T-cell (primary cell): Measurements from ENCODE around the gene TP53BP1. TPM values are rescaled to one million over a fixed set of nuclear protein-coding genes. Genes with fewer than 3 reads are reported as not detected.

ENCODE experiments used
- ATAC-seq, 4 experiments: fragments of 200-7000 bp in 3 of 4; fragments of 150-1000 bp in 1 of 4; cut with Tn5 transposase; replicated peaks in 1 of 4; 1 replicate in 3 of 4; 2 replicates in 1 of 4; pipeline ENCODE4 v1.10.0; 2021; ENCODE audit warnings: moderate library complexity in 3 of 4, mild to moderate bottlenecking in 2 of 4, moderate number of reproducible peaks in 1 of 4
- CTCF ChIA-PET, 2 donors: fragments of 300-600 bp; sonication (Branson Sonifier 250); formaldehyde crosslinking; loops; one replicate each; lab custom pipeline; 2022; ENCODE audit warnings: antibody characterized with exemption in 2 of 2; lab: Charles Lee
- POLR2A ChIA-PET, 2 donors: fragments of 300-600 bp; sonication (Branson Sonifier 250); formaldehyde crosslinking; loops; one replicate each; lab custom pipeline; 2022; ENCODE audit warnings: antibody characterized with exemption in 2 of 2; lab: Charles Lee
- DNase-seq, 35 experiments: peaks; one replicate each; pipeline versions ENCODE4 v3.0.0 to v3.0.0-alpha.2; 2013 to 2023
- H3K27ac ChIP-seq: one replicate; pipeline ENCODE4 v1.5.1; 2013; ENCODE audit warnings: low read length
- H3K27me3 ChIP-seq, 2 experiments: replicated peaks in 1 of 2; 1 replicate in 1 of 2; 2 replicates in 1 of 2; pipeline versions ENCODE4 v1.6.1 to v1.7.0; 2013; ENCODE audit warnings: low read length in 1 of 2, mixed read lengths in 1 of 2; ENCODE audit not compliant: control insufficient read depth in 2 of 2, insufficient read depth in 2 of 2; ENCODE audit errors: extremely low read depth in 1 of 2
- H3K36me3 ChIP-seq, 2 donors: 1 replicate in 1 of 2; 2 replicates in 1 of 2; pipeline versions ENCODE4 v1.6.1 to v1.7.0; 2013; ENCODE audit warnings: low read length in 1 of 2; ENCODE audit not compliant: control insufficient read depth in 2 of 2, insufficient read depth in 1 of 2; ENCODE audit errors: extremely low read depth in 1 of 2
- H3K4me1 ChIP-seq, 2 experiments: 1 replicate in 1 of 2; 2 replicates in 1 of 2; pipeline versions ENCODE4 v1.6.1 to v1.7.0; 2013; ENCODE audit warnings: low read length in 2 of 2, mixed read lengths in 1 of 2; ENCODE audit not compliant: insufficient read depth in 2 of 2, control insufficient read depth in 1 of 2; ENCODE audit errors: extremely low read depth in 1 of 2
- H3K4me3 ChIP-seq, 2 donors: 1 replicate in 1 of 2; 2 replicates in 1 of 2; pipeline versions ENCODE4 v1.5.1 to v1.7.0; 2013; ENCODE audit warnings: mild to moderate bottlenecking in 2 of 2, low read length in 1 of 2, moderate library complexity in 1 of 2; ENCODE audit not compliant: control insufficient read depth in 1 of 2; ENCODE audit errors: extremely low read depth in 1 of 2
- H3K9me3 ChIP-seq: 2 replicates; pipeline ENCODE4 v1.7.0; 2013
- H3K27ac Mint-ChIP-seq, 2 donors: one replicate each; pipeline ENCODE4 v1.8.0; 2020 to 2021; ENCODE audit warnings: mild to moderate bottlenecking in 2 of 2, mixed read lengths in 2 of 2
- H3K27me3 Mint-ChIP-seq, 2 donors: one replicate each; pipeline ENCODE4 v1.8.0; 2021 to 2022; ENCODE audit warnings: mixed read lengths in 2 of 2
- H3K36me3 Mint-ChIP-seq: one replicate; pipeline ENCODE4 v1.8.0; 2021; ENCODE audit warnings: mixed read lengths
- H3K4me1 Mint-ChIP-seq, 3 donors: one replicate each; pipeline ENCODE4 v1.8.0; 2020 to 2022; ENCODE audit warnings: mixed read lengths in 3 of 3, mild to moderate bottlenecking in 1 of 3
- H3K4me3 Mint-ChIP-seq, 3 donors: one replicate each; pipeline ENCODE4 v1.8.0; 2020 to 2022; ENCODE audit warnings: mild to moderate bottlenecking in 3 of 3, mixed read lengths in 3 of 3, moderate library complexity in 3 of 3
- H3K9me3 Mint-ChIP-seq, 3 donors: one replicate each; pipeline ENCODE4 v1.8.0; 2020 to 2022; ENCODE audit warnings: mixed read lengths in 3 of 3
- WGBS: methylation state at CpG from one replicate; pipeline ENCODE4 v1.1.5; 2013; ENCODE audit warnings: missing lambda C conversion rate; ENCODE audit not compliant: insufficient coverage; 5-methylcytosine and 5-hydroxymethylcytosine counted together
- total RNA-seq, 35 experiments: library from RNA in 6 of 35; stranded (reverse) in 6 of 35; fragments of 120-200 nt in 1 of 35; gene quantifications; one replicate each; pipeline versions ENCODE4 v1.2.1 to v1.2.4 and lab custom pipeline; 2013 to 2026

TP53BP1 gene
- total RNA-seq, 5 donors from 2014 or later (not counting 1 experiment from before 2014, with no cell fraction given): 26.8 to 41.8 (median 35.1) TPM

- Mint-ChIP-seq H3K27ac (no peak overlapping the region), H3K4me3 (no peak overlapping the region), H3K4me1 (peaks cover 27 to 39% (median 29%) of the 10 kb centered on the region in 3 donors), H3K27me3 (no peaks in the 10 kb centered on the region), H3K9me3 (no peaks in the 10 kb centered on the region), H3K36me3 (peaks cover 28% of the 10 kb centered on the region)
- no peak overlapping the region for H3K4me3 ChIP-seq
- ChIA-PET CTCF (interaction anchor here (0.5 to 1.2 kb wide), 7 partner anchors 14 to 1170 kb away, joined by 3 to 8 read pairs (median 3); partner anchors contain the start of gene TP53BP1 (in 1 of the 2)), POLR2A (no interaction called here)
- WGBS: 82% methylated on average over 4 of the region's 13 CpGs
- H3K4me1 ChIP-seq: peaks cover 11 to 13% of the 10 kb centered on the region in 2 experiments
- H3K36me3 ChIP-seq: peaks cover 4 to 20% of the 10 kb centered on the region in 2 donors
- H3K27ac ChIP-seq: no peak overlapping the region
- ATAC-seq: peak in 3 of 4 experiments; percentile 50 to 71 (median 57)
- no peaks in the 10 kb centered on the region for H3K27me3 ChIP-seq
- no peaks in the 10 kb centered on the region for H3K9me3 ChIP-seq
- peak in 20 of 35 experiments; percentile 4 to 60 (median 20) for DNase-seq
These were observed 116.8 kb downstream of the TP53BP1 start for GRCh38 chr15:43376017-43376705.

- Histone ChIP-seq H3K27ac (peak within 1 kb of the TSS; percentile 56), H3K27me3 (no peaks in the 10 kb centered on the region), H3K4me1 (peaks cover 17 to 26% of the 10 kb centered on the region in 2 experiments), H3K9me3 (peaks cover 3% of the 10 kb centered on the region), H3K36me3 (peaks cover 4 to 10% of the 10 kb centered on the region in 2 donors), H3K4me3 (peak within 1 kb of the TSS; percentile 86 to 94)
- H3K9me3 Mint-ChIP-seq: peaks cover 14 to 29% (median 18%) of the 10 kb centered on the region in 3 donors
- peaks cover 59 to 64% (median 61%) of the 10 kb centered on the region in 3 donors for H3K4me1 Mint-ChIP-seq
- H3K4me3 Mint-ChIP-seq: peak within 1 kb of the TSS; percentile 88 to 91 (median 91)
- ChIA-PET CTCF (interaction anchor here (0.6 to 2.0 kb wide), 5 partner anchors 9 to 122 kb away, joined by 3 to 5 read pairs (median 3); partner anchors contain the start of gene TP53BP1 (in 1 of the 2)), POLR2A (interaction anchor here in 1 of 2 donors (0.6 kb wide), 1 partner anchor 48 kb away, joined by 12 read pairs; no protein-coding TSS in a partner anchor)
- H3K36me3 Mint-ChIP-seq: peaks cover 33% of the 10 kb centered on the region
- ATAC-seq (peak; percentile 73 to 82 (median 80)), DNase-seq (peak; percentile 25 to 79 (median 53))
- WGBS: under 1% methylated on average over 53 of the region's 66 CpGs
- H3K27me3 Mint-ChIP-seq: no peaks in the 10 kb centered on the region
- peak within 1 kb of the TSS; percentile 67 to 84 for H3K27ac Mint-ChIP-seq
These were observed 121.7 kb downstream of the TP53BP1 start, which contains the start of the genes TUBGCP4 and ZSCAN29 for GRCh38 chr15:43370975-43371974. TSS of gene TUBGCP4 (plus strand) at chr15:43371101. CDS start at chr15:43371355, 254 bp downstream. TSS of gene ZSCAN29 (minus strand) at chr15:43371043. CDS start at chr15:43369913, 1,130 bp downstream.

DNA sequence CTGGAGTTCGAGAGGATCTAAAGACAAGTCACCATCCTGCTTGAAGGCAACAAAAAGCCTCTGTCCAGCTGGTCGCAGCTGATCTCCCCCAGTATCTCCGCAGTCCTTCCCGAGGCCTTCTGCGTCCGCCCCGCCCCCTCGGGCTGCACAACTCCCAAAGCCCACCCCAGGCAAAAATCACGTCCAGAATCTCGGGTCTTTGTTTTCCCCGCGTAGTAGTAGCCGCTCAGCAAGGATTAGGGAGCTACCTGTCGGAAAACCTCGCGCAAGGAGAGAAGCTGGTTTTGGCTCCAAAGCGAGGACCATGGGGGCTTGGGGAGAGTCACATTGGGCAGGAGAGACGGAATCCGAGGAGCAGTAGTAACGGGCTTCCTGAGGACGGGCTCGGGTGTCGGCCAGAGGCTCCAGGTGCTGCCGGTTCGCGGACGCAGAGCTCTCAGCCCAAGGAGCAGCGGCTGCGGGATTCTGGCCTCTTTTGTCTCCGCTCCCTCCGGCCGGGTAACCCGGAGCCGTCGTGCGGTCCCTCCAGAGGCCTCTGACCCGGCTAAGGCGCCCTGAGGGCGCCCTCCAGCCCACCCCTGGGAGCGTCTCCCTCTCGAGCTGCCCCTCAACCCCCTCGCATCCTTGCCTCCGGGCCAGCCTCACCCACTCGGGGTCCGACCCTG, 122.5 kb downstream of the TP53BP1 start:
- 5% methylated on average over 41 of the region's 45 CpGs for WGBS
- Histone ChIP-seq H3K9me3 (peaks cover 3% of the 10 kb centered on the region), H3K4me1 (peaks cover 17 to 26% of the 10 kb centered on the region in 2 experiments), H3K27ac (peak overlapping the region; percentile 51), H3K27me3 (no peaks in the 10 kb centered on the region), H3K36me3 (peaks cover 8 to 10% of the 10 kb centered on the region in 2 donors), H3K4me3 (peak overlapping the region; percentile 86 to 94)
- ChIA-PET CTCF (interaction anchor here in 1 of 2 donors (1.1 to 1.6 kb wide), 2 partner anchors 9 to 20 kb away, joined by 3 to 4 read pairs; no protein-coding TSS in a partner anchor), POLR2A (no interaction called here)
- H3K4me1 Mint-ChIP-seq: peaks cover 56 to 61% (median 56%) of the 10 kb centered on the region in 3 donors
- no peaks in the 10 kb centered on the region for H3K27me3 Mint-ChIP-seq
- H3K9me3 Mint-ChIP-seq: peaks cover 15 to 33% (median 21%) of the 10 kb centered on the region in 3 donors
- peaks cover 38% of the 10 kb centered on the region for H3K36me3 Mint-ChIP-seq
- peak in 5 of 35 experiments; percentile 1 to 28 (median 3) for DNase-seq
- H3K27ac Mint-ChIP-seq: peak overlapping the region; percentile 60 to 84
- peak overlapping the region; percentile 88 to 91 (median 91) for H3K4me3 Mint-ChIP-seq
- peak; percentile 25 to 54 (median 36) for ATAC-seq

DNA sequence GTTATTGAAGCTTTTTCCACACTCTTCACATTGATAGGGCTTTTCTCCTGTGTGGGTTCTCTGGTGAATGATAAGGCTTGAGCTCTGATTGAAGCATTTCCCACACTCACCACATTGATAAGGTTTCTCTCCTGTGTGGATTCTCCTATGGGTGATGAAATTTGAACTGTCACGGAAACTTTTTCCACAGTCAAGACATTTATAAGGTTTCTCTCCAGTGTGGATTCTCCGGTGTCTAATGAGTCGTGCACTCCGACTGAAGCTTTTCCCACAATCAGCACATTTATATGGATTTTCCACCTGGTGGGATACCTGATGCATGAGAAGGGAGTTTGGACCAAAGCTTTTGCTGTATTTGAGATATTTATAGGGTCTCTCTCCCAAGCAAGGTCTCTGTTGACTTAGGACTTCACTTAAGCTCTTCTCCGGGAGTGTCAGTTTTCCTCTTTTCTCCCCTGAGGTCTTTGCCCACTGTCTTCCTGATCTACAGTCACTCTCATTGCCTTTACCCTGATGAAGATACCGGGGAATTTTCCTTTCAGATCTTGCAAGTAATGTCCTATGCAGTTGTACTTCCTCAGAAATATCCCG, 131.5 kb downstream of the TP53BP1 start:
- POLR2A ChIA-PET: interaction anchor here in 1 of 2 donors (0.6 kb wide), 1 partner anchor 67 kb away, joined by 4 read pairs; no protein-coding TSS in a partner anchor
- 100% methylated on average over 1 of the region's 7 CpGs for WGBS

DNA sequence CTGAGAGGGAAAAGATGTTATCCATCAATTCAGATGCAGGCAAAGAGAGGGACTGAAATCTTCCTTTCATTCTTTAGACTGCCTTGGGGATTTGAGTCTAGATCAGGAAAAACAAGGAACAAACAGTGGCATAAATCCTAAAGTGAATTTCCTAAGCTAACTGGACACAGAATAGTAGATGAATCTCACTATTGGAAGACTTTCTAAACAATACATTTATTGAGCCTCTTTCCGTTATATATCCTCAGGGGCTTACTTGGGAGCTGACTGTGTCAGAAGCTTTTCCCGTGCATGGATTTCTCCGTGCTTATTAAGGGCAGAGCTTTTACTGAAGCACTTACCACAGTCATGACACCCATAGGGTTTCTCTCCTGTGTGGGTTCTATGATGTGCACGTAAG, 132.1 kb downstream of the TP53BP1 start:
- ATAC-seq: no peak
- Mint-ChIP-seq H3K27ac (no peak overlapping the region), H3K4me1 (peaks cover 0 to 9% (median 0%) of the 10 kb centered on the region in 3 donors), H3K4me3 (no peak overlapping the region), H3K9me3 (peaks cover 20 to 56% (median 53%) of the 10 kb centered on the region in 3 donors), H3K27me3 (no peaks in the 10 kb centered on the region), H3K36me3 (peaks cover 75% of the 10 kb centered on the region)
- no peaks in the 10 kb centered on the region for H3K27me3 ChIP-seq
- DNase-seq: no peak
- H3K36me3 ChIP-seq: peaks cover 0 to 13% of the 10 kb centered on the region in 2 donors
- ChIA-PET POLR2A (interaction anchor here in 1 of 2 donors (0.6 kb wide), 1 partner anchor 68 kb away, joined by 4 read pairs; no protein-coding TSS in a partner anchor), CTCF (interaction anchor here in 1 of 2 donors (1.2 kb wide), 1 partner anchor 15 kb away, joined by 3 read pairs; no protein-coding TSS in a partner anchor)
- peaks cover 13% of the 10 kb centered on the region for H3K9me3 ChIP-seq
- H3K4me3 ChIP-seq: no peak overlapping the region
- H3K27ac ChIP-seq: no peak overlapping the region
- H3K4me1 ChIP-seq: no peaks in the 10 kb centered on the region
- WGBS: no CpG with 5 or more reads among the region's 4 CpGs

More for the DNA sequence above, 131.5 kb downstream of the TP53BP1 start:
- Mint-ChIP-seq H3K27me3 (no peaks in the 10 kb centered on the region), H3K9me3 (peaks cover 22 to 62% (median 54%) of the 10 kb centered on the region in 3 donors), H3K27ac (no peak overlapping the region), H3K4me1 (peaks cover 0 to 11% (median 2%) of the 10 kb centered on the region in 3 donors), H3K4me3 (no peak overlapping the region), H3K36me3 (peaks cover 76% of the 10 kb centered on the region)
- ATAC-seq (no peak), DNase-seq (no peak)
- Histone ChIP-seq H3K9me3 (peaks cover 13% of the 10 kb centered on the region), H3K27me3 (no peaks in the 10 kb centered on the region), H3K36me3 (peaks cover 5 to 14% of the 10 kb centered on the region in 2 donors), H3K4me1 (no peaks in the 10 kb centered on the region), H3K27ac (no peak overlapping the region), H3K4me3 (no peak overlapping the region)
- CTCF ChIA-PET: interaction anchor here in 1 of 2 donors (1.2 to 1.7 kb wide), 2 partner anchors 9 to 15 kb away, joined by 3 to 4 read pairs; partner anchors contain the start of genes TUBGCP4 and ZSCAN29
